ENCODE results near the gene HELZ. TPM values are rescaled to one million over a fixed set of nuclear protein-coding genes. Genes with fewer than 3 reads are reported as not detected.
"Not testable (repeated sequence)": the region's sequence is repeated elsewhere in the genome, so short reads cannot be mapped to it uniquely, and the experiment has no call there.

The HELZ gene
- total and polyA plus RNA-seq, 2 donors (not counting 1 experiment from before 2014, with no cell fraction given) = 18.9 to 28.1 TPM

- no peaks in the 10 kb centered on the region for H3K79me2 ChIP-seq (ENCODE audit: control insufficient read depth, insufficient read depth, low read length)
- H3K9me3 ChIP-seq (ENCODE audit: control insufficient read depth, insufficient read depth, low read depth, low read length) = no peaks in the 10 kb centered on the region
- H3K36me3 ChIP-seq (ENCODE audit: control insufficient read depth, insufficient read depth, low read length) = peaks cover 5% of the 10 kb centered on the region
- no peak overlapping the region for H3K4me3 ChIP-seq (replicated peaks in 1 of 4; ENCODE audit: control extremely low read depth in 1 of 4, insufficient read depth in 1 of 4, low read depth in 3 of 4, low read length in 4 of 4)
- no peak for TF ChIP-seq EZH2 (IDR thresholded peaks at IDR 0.05; ENCODE audit: low read length, missing control alignments)
- TF ChIP-seq, protein P1, sequence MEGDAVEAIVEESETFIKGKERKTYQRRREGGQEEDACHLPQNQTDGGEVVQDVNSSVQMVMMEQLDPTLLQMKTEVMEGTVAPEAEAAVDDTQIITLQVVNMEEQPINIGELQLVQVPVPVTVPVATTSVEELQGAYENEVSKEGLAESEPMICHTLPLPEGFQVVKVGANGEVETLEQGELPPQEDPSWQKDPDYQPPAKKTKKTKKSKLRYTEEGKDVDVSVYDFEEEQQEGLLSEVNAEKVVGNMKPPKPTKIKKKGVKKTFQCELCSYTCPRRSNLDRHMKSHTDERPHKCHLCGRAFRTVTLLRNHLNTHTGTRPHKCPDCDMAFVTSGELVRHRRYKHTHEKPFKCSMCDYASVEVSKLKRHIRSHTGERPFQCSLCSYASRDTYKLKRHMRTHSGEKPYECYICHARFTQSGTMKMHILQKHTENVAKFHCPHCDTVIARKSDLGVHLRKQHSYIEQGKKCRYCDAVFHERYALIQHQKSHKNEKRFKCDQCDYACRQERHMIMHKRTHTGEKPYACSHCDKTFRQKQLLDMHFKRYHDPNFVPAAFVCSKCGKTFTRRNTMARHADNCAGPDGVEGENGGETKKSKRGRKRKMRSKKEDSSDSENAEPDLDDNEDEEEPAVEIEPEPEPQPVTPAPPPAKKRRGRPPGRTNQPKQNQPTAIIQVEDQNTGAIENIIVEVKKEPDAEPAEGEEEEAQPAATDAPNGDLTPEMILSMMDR (conservative IDR thresholded peaks at IDR 0.05 in 1 of 2, IDR thresholded peaks at IDR 0.05 in 1 of 2; ENCODE audit: low read depth in 1 of 2, low read length in 2 of 2) = no peak
- H3K27me3 ChIP-seq (ENCODE audit: control insufficient read depth, insufficient read depth, low read length) = no peaks in the 10 kb centered on the region
- no peak overlapping the region for H3K27ac ChIP-seq (ENCODE audit: insufficient read depth, low read length)
- no peaks in the 10 kb centered on the region for H3K4me1 ChIP-seq (ENCODE audit: control insufficient read depth, extremely low read depth, insufficient read depth, low read length)
- no peak overlapping the region for H3K4me2 ChIP-seq (ENCODE audit: extremely low read depth, insufficient read depth, low read length)
- no peaks in the 10 kb centered on the region for H4K20me1 ChIP-seq (ENCODE audit: control insufficient read depth, extremely low read depth, insufficient read depth, low read length)
- DNase-seq (ENCODE audit: low read depth in 2 of 2) = no peak
- no peak overlapping the region for H3K9ac ChIP-seq (ENCODE audit: insufficient read depth, low read length)
- H2AFZ ChIP-seq (ENCODE audit: low read length) = no peak overlapping the region
These were observed 101.7 kb downstream of the HELZ start for GRCh38 chr17:67143318-67143717.

- DNase-seq (ENCODE audit: low read depth in 2 of 2); H3K4me1 ChIP-seq (ENCODE audit: control insufficient read depth, extremely low read depth, insufficient read depth, low read length); H3K27me3 ChIP-seq (ENCODE audit: control insufficient read depth, insufficient read depth, low read length); H3K79me2 ChIP-seq (ENCODE audit: control insufficient read depth, insufficient read depth, low read length); H4K20me1 ChIP-seq (ENCODE audit: control insufficient read depth, extremely low read depth, insufficient read depth, low read length); H2AFZ ChIP-seq (ENCODE audit: low read length); H3K4me3 ChIP-seq (replicated peaks in 1 of 4; ENCODE audit: control extremely low read depth in 1 of 4, insufficient read depth in 1 of 4, low read depth in 3 of 4, low read length in 4 of 4); H3K27ac ChIP-seq (ENCODE audit: insufficient read depth, low read length); H3K9me3 ChIP-seq (ENCODE audit: control insufficient read depth, insufficient read depth, low read depth, low read length); H3K9ac ChIP-seq (ENCODE audit: insufficient read depth, low read length); H3K36me3 ChIP-seq (ENCODE audit: control insufficient read depth, insufficient read depth, low read length); H3K4me2 ChIP-seq (ENCODE audit: extremely low read depth, insufficient read depth, low read length): not testable (repeated sequence)
These were observed 103.0 kb downstream of the HELZ start for GRCh38 chr17:67142030-67142429.

GRCh38 chr17:67139784-67140665 lies 105.0 kb downstream of the HELZ start:
- Histone ChIP-seq H3K79me2 (ENCODE audit: control insufficient read depth, insufficient read depth, low read length) (no peaks in the 10 kb centered on the region), H3K4me3 (replicated peaks in 1 of 4; ENCODE audit: control extremely low read depth in 1 of 4, insufficient read depth in 1 of 4, low read depth in 3 of 4, low read length in 4 of 4) (no peak overlapping the region), H3K36me3 (ENCODE audit: control insufficient read depth, insufficient read depth, low read length) (no peaks in the 10 kb centered on the region), H3K4me2 (ENCODE audit: extremely low read depth, insufficient read depth, low read length) (no peak overlapping the region), H3K27ac (ENCODE audit: insufficient read depth, low read length) (no peak overlapping the region), H3K27me3 (ENCODE audit: control insufficient read depth, insufficient read depth, low read length) (no peaks in the 10 kb centered on the region), H3K9me3 (ENCODE audit: control insufficient read depth, insufficient read depth, low read depth, low read length) (no peaks in the 10 kb centered on the region), H4K20me1 (ENCODE audit: control insufficient read depth, extremely low read depth, insufficient read depth, low read length) (no peaks in the 10 kb centered on the region), H3K9ac (ENCODE audit: insufficient read depth, low read length) (no peak overlapping the region), H2AFZ (ENCODE audit: low read length) (no peak overlapping the region), H3K4me1 (ENCODE audit: control insufficient read depth, extremely low read depth, insufficient read depth, low read length) (no peaks in the 10 kb centered on the region)
- DNase-seq (ENCODE audit: low read depth in 2 of 2) = peak in 1 of 2 donors; percentile 61
- TF ChIP-seq, protein P1 (conservative IDR thresholded peaks at IDR 0.05 in 1 of 2, IDR thresholded peaks at IDR 0.05 in 1 of 2; ENCODE audit: low read depth in 1 of 2, low read length in 2 of 2) = no peak
- TF ChIP-seq EZH2 (IDR thresholded peaks at IDR 0.05; ENCODE audit: low read length, missing control alignments) = no peak

Measured in fibroblast of lung (primary cell).